ENCODE data around the gene ROR2.

ROR2 gene

DNA sequence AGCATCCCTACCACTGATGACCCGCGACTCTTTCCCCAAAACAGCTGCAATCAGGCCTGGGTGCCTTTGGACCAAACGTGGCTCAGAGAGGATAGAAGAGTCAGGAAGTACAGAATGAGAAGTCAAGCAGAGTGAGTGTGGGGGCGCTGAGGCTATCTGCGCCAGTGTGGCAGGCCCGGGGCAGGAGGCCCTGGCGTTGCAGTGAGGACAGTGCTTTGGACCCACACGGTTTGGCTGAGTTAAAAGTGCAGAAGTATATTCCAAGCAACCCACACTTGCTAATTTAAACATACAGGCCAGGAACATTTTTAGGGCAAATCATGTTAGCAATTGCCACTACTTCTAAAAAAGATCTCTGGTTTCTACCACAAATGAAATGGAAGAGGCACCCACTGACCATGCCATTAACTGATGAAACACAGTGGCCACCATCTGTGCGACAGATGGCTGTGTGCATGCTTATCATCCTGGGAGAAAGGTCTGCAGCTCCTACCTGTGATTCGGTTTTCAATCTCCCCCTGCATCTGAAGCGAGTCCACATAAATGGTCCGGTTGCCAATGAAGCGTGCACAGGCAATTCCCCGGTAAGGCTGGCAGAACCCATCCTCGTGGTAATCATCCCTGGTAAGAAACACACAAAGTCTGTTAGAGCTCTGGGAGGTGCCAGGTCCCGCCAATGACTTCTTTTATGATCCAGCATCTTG, 213.0 kb downstream of the ROR2 start:
- DNase-seq (ENCODE audit: low spot score) = no peak

- DNase-seq (ENCODE audit: low spot score) = no peak
Observed at GRCh38 chr9:91736311-91736710, 213.7 kb downstream of the ROR2 start.

DNA sequence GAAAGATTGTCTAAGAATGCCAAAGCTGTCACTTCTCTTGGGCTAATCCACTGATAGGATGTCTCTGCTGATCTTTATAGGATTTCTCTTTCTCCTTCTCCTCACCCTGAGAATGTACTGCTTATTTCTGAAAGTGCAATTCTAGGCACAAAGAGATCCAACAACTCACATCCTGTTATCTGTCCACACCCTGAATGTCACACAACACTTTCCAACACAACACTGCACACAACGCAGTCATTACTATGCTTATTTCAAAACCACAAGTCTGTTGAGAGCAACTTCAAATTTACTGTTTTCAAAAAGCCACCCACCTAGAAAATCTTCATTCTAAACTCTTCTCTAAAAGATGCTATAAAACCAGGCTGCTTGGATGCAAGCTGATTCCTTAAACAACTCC, 215.0 kb downstream of the ROR2 start:
- no peak for DNase-seq (ENCODE audit: low spot score)

DNA sequence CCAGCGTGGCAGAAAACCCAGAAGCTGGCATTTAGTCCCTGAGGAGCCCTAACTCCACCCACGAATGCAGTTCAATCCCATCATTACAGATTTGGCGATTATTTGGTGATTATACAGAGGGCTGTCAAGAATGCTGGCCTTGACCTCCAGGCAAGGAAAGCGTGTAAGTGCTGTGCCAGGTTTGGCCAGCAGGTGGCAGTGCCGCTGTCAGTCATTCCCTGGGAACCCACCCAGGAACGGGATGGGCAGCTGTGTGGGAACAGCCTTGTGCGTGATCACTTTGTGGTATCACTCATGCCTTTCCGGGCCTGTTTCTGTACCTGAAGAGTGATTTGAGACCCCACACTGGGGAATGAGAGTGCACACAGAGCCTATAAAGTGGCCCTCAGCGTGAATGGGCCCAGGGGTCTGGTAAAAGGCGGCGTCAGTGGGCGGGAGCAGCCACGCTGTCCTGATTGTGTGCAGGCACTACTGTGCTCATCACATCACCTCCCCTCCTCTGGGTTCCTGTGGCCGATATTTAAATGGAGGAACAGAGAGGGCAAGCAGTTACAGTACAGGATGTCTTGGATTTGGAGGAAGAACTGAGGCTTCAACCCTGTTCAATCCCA, 215.6 kb downstream of the ROR2 start:
- peak; percentile 89 for DNase-seq (ENCODE audit: low spot score)

DNA sequence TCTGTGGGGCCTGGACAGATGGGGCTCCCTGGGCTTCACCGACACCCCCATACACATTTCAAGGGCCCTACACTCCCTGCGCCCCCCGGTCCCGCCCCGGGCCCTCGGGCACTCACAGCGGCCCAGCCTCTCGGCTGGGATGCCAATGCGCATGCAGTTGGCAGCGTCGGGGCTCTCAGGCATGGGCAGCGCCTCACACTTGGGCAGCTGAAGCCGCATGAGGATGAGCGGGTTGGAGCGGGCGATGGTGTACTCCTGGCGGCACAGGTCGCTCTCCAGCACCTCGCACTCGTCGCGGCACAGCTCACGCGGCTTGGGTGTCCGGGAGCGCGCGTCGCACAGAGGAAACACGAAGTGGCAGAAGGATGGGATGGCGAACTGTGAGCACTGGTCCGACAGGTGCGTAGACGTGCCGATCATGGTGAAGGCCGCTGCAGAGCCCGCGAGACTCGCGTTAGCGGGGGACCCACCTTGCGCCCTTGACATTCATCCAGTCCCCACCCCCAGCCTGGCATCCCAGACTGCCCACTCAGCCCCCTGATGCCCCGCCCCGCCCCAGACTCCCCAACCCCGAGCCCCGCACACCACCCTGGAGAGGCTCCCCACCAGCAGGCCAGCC, 216.9 kb downstream of the ROR2 start:
- DNase-seq (ENCODE audit: low spot score) = no peak

GRCh38 chr9:91732187-91733005, 217.6 kb downstream of the ROR2 start:
- DNase-seq (ENCODE audit: low spot score) = no peak

- no peak for DNase-seq (ENCODE audit: low spot score)
Observed at GRCh38 chr9:91730806-91731205, 219.2 kb downstream of the ROR2 start.

DNA sequence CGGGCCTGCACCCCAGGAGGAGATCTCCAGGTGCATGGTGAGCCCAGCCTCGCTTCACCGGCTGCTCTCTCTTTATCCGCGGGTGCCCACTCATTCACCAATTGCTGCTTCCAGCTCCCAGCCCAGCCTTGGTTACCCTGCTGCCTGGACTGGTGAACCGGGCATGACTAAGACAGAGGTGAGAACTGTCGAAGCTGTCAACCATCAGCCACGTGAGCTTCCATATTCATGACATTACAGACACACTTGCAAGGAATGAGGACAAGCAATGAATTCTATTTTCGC, 220.5 kb downstream of the ROR2 start:
- no peak for DNase-seq (ENCODE audit: low spot score)

DNA sequence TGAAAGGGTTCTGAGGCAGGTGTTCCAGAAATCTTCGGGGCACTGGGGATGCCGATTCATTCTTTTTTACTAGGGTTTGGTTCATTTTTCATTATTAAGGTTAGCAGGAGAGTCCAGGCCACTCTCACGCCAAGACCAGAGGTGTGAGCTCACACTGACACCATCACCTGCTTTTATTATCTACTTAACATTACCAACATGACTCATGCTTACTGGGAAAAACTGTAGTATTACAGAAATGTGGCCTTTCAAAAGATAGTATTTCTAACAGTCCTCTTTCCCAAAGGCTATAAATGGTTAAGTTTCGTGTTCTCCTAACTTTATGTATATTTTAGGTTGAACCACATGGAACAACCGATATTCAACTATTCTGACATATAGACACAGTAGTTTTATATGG, 222.1 kb downstream of the ROR2 start:
- no peak for DNase-seq (ENCODE audit: low spot score)

DNA sequence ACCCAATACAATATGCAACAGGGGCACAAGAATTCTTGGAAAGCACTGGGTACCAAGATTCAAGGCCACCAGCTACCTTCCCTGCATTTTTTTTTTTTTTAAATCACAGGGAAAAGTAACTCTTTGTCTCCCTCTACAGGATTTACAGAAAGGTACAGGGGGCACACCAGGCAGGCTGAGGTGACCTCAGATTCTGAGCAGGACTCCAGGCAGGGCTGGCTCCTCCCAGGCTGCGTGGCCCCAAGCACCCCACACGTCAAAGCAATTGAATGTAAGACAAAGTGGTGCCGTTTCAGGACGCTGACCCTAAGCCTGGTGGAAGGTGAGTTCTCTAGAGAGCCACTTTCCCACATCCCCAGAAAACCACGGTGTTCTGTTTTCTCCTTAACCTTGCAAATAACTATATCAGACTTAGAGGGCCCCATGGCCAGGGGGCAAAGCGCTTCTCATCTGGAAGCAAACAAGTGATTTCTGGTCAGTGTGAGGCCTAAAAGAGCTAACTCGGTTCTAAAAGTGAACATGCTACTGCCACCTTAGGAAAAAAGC, 222.6 kb downstream of the ROR2 start:
- peak; percentile 86 for DNase-seq (ENCODE audit: low spot score)

DNA sequence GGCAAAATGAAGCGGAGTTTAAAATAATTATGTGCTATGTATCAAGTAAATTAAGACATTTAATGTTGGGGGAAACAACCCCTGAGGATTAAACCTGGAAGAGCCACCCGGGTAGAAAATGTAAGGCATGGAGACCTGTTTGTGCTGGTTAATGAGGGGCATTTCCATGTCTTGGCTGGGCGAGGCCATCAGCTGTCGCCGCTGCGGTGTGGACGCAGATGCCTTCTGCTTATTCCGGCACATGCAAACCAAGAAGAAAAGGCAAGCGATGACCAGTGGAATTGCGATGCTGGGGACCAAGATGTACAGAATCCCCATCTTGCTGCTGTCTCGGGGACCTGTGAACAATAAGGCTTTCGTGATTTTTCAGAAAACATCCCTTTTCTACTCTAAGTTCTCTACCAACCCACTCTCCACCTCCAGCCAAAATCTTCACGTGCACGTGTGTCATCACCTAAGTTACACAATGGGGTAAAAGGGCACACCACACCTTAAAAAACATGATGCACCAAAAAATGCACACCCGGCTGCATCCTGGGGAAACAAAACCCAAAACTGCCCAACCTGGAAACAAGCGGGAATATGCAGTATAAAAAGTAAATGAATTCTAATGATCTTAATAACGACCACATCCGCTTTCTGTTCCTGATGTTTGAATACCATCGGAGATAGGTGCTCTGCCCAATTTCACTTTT, 223.5 kb downstream of the ROR2 start:
- no peak for DNase-seq (ENCODE audit: low spot score)

GRCh38 chr9:91725651-91726050, 224.4 kb downstream of the ROR2 start:
- no peak for DNase-seq (ENCODE audit: low spot score)

GRCh38 chr9:91724609-91725505, 225.2 kb downstream of the ROR2 start:
- no peak for DNase-seq (ENCODE audit: low spot score)

- no peak for DNase-seq (ENCODE audit: low spot score)
Observed at GRCh38 chr9:91724068-91724440, 226.0 kb downstream of the ROR2 start.

DNA sequence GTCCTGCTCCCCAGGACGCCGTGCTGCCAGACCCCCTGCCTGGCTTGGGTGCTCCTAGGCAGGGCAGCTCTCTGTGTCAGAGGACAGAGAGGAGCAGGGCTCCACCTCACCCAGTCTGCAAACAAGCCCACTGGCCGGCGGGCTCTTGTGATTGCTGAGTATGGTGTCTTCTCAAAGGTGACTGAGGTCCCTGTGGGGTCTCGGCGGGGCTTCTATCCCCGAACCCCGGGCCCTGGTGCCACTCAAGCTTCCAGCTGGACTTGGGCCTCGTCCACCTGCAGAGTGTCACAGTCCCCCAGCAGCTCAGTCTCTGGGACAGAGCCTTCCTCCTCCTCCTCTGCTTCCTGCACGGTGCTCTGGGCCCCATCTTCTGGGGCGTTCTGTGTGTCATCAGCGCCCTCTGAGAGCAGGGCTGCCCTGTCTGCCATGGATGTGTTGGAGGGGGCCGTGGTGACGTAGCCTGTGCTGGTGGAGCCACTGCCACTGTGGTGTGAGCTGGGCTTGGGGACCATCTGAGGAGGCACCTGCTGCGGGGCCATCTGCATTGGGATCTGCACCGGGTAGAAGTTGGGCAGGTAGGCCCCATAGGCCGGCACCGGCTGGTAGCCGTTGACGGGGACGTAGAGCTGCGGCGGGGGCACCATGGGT, 226.5 kb downstream of the ROR2 start:
- no peak for DNase-seq (ENCODE audit: low spot score)

DNA sequence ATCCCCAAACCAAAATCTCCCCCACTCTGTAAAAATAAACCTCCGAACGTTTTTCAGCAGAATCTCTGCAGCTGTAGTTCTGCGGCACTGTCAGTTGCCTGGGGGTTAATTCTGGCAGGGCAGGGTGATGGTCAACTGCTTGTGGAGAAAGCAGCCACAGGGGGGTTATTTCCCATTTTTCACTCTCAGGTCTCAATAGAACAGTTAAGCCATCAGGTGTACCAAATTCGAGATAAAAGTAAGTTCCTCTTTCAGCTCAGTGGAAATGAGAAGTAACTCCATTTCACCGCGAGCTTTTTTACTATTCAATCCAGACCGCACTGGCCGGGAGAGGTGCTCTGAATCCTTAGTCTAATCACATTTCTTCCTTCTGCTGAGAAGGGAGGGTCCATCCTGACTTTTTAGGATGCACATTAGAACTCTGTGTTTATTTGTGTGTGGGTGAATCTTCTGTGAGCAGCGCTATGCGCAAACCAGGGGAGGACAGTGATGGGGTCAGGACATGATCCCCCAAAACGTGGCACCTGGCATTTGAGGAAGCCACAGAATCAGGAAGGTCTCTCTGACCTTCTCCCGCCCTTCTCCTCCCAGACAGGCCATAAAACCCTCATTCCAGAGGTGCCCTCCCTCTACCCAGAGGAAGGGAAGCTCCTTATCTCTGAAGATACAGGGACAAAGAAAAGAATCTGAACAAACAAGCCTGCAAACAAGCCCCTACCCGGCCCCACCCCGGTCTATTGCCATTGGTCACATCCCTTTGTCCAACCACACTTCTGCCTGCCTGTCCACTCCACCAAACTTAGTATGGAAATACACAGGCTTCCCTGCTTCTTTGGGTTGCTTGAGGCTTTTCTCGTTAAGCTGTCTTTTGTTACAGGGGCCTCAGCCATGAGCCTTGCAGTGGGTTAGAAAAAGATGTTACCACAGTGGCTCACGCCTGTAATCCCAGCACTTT, 229.0 kb downstream of the ROR2 start:
- no peak for DNase-seq (ENCODE audit: low spot score)

DNA sequence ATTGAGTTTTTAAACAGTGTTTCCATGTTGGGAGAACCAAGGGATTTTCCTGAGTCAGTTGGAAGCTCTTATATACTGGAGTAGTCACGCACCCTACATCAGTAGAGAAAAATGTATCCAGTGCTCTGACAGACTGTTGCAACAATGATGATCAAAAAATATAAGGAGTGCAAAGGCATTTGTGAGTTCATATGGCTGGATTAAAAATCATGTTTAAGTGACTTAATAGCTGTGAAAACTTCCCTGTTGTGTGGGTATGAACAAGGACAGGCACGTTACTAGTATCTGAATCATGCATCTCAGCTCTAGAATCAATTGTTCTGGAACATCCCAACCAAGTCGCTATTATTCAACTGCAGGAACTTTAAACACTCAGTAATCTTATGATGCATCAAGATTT, 229.7 kb downstream of the ROR2 start:
- no peak for DNase-seq (ENCODE audit: low spot score)

- DNase-seq (ENCODE audit: low spot score) = no peak
Observed at GRCh38 chr9:91718071-91718470, 232.0 kb downstream of the ROR2 start.

DNA sequence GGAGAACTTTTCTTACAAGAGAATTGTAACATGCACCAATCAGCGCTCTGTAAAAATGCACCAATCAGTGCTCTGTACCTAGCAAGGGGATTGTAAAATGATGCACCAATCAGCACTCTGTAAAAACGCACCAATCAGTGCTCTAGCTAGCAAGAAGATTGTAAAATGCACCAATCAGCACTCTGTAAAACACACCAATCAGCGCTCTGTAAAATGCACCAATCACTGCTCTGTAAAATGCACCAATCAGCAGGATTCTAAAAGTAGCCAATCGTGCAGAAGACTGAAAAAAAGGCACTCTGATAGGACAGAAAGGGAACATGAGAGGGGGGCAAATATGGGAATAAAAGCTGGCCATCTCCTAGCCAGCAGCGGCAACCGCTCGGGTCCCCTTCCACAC, 233.2 kb downstream of the ROR2 start:
- no peak for DNase-seq (ENCODE audit: low spot score)
